Measurements from ENCODE around the gene ATG16L2.

- TF ChIP-seq CTCF (conservative IDR thresholded peaks at IDR 0.05 in 1 of 2, IDR thresholded peaks at IDR 0.05 in 1 of 2; ENCODE audit: extremely low read depth in 1 of 2, insufficient read depth in 1 of 2, low read depth in 1 of 2, low read length in 2 of 2) (no peak), EZH2 (IDR thresholded peaks at IDR 0.05; ENCODE audit: borderline replicate concordance, low read length) (no peak)
Observed at GRCh38 chr11:72781313-72782080, 32.7 kb upstream of the ATG16L2 start.
